ENCODE data around the gene UBAC2. TPM values are rescaled to one million over a fixed set of nuclear protein-coding genes. Genes with fewer than 3 reads are reported as not detected.

The UBAC2 gene
- total RNA-seq, 1 donor from 2014 or later, result 70.8 TPM

DNA sequence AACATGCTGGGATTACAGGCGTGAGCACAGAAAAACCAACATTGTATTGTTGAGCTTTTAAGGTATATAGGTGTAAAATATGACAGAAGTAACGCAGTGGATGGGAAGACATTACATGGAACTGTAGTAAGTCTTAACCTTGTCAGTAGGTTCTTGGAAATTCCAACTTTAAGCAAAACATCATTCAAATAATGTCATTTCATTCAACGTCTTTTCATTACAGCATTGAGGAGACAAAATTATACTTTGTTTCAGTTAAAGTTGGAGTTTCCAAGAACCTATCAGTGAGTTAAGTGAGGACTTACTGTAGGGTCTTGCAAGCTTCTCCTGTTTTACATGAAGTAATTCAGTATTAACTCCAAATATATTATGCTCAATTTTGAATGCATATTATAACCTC lies 133.6 kb downstream of the UBAC2 start:
- Mint-ChIP-seq H3K27ac (ENCODE audit: unreplicated experiment) (no peak overlapping the region), H3K4me1 (ENCODE audit: low read depth) (peaks cover 22% of the 10 kb centered on the region), H3K36me3 (ENCODE audit: low read depth) (peaks cover 9% of the 10 kb centered on the region), H3K4me3 (ENCODE audit: unreplicated experiment) (no peak overlapping the region), H3K27me3 (ENCODE audit: low read depth) (no peaks in the 10 kb centered on the region), H3K9me3 (ENCODE audit: low read depth) (no peaks in the 10 kb centered on the region)
- TF ChIP-seq CTCF (IDR thresholded peaks at IDR 0.05), result no peak
- no peak for DNase-seq (ENCODE audit: low spot score)

DNA sequence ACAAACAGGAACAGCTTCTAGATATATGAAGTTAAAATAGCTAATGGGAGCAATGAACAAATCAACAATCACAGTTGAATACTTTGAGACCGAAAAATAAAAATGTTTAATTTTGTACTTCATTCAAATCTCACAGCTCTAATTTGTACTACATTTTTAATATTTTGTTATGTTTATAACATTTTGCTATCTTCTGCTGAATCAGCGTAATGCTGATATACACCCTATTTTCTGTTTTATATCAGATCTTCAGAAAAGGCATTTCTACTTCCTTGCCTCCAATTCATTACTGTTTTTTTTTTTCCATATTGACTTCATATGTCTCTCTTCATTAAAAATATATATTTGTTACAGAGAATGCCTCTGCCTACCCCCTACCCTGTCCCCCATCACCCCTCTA lies 134.4 kb downstream of the UBAC2 start:
- TF ChIP-seq CTCF (IDR thresholded peaks at IDR 0.05), result no peak
- no peaks in the 10 kb centered on the region for H3K9me3 Mint-ChIP-seq (ENCODE audit: low read depth)
- peaks cover 27% of the 10 kb centered on the region for H3K4me1 Mint-ChIP-seq (ENCODE audit: low read depth)
- no peak overlapping the region for H3K27ac Mint-ChIP-seq (ENCODE audit: unreplicated experiment)
- H3K4me3 Mint-ChIP-seq (ENCODE audit: unreplicated experiment), result no peak overlapping the region
- H3K36me3 Mint-ChIP-seq (ENCODE audit: low read depth), result peaks cover 5% of the 10 kb centered on the region
- no peaks in the 10 kb centered on the region for H3K27me3 Mint-ChIP-seq (ENCODE audit: low read depth)
- DNase-seq (ENCODE audit: low spot score), result no peak

- Mint-ChIP-seq H3K36me3 (ENCODE audit: low read depth) (peaks cover 7% of the 10 kb centered on the region), H3K9me3 (ENCODE audit: low read depth) (no peaks in the 10 kb centered on the region), H3K27me3 (ENCODE audit: low read depth) (no peaks in the 10 kb centered on the region), H3K4me1 (ENCODE audit: low read depth) (peaks cover 29% of the 10 kb centered on the region), H3K4me3 (ENCODE audit: unreplicated experiment) (no peak overlapping the region), H3K27ac (ENCODE audit: unreplicated experiment) (peak overlapping the region; percentile 39)
- no peak for DNase-seq (ENCODE audit: low spot score)
- TF ChIP-seq CTCF (IDR thresholded peaks at IDR 0.05), result no peak
Measured at GRCh38 chr13:99335603-99336002, 134.9 kb downstream of the UBAC2 start.

DNA sequence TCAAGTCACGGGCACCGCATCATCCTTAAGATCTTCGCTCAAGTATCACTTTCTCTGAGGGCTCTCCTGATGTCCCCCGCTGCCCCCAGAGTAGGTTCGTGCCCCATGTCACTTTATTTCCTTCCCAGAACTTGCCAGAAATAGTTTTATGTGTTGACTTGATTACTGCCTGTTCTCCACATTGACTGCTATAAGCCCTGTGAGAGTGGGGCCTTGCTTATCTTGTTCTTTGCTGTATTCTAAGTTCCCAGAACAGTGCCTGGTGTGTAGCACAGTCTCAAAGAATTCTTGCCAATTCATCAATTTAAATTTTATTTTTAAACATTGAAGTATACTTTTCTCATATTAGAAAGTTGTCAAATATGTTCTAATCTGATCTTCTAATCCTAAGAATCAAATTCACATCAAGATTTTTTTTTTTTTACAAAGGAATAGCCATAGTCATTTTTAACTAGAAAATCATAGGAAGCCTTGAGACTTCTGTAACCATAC lies 138.6 kb downstream of the UBAC2 start:
- no peak for DNase-seq (ENCODE audit: low spot score)
- Mint-ChIP-seq H3K36me3 (ENCODE audit: low read depth) (peaks cover 22% of the 10 kb centered on the region), H3K9me3 (ENCODE audit: low read depth) (no peaks in the 10 kb centered on the region), H3K4me1 (ENCODE audit: low read depth) (peaks cover 23% of the 10 kb centered on the region), H3K27me3 (ENCODE audit: low read depth) (no peaks in the 10 kb centered on the region), H3K4me3 (ENCODE audit: unreplicated experiment) (no peak overlapping the region), H3K27ac (ENCODE audit: unreplicated experiment) (no peak overlapping the region)
- TF ChIP-seq CTCF (IDR thresholded peaks at IDR 0.05), result no peak

DNA sequence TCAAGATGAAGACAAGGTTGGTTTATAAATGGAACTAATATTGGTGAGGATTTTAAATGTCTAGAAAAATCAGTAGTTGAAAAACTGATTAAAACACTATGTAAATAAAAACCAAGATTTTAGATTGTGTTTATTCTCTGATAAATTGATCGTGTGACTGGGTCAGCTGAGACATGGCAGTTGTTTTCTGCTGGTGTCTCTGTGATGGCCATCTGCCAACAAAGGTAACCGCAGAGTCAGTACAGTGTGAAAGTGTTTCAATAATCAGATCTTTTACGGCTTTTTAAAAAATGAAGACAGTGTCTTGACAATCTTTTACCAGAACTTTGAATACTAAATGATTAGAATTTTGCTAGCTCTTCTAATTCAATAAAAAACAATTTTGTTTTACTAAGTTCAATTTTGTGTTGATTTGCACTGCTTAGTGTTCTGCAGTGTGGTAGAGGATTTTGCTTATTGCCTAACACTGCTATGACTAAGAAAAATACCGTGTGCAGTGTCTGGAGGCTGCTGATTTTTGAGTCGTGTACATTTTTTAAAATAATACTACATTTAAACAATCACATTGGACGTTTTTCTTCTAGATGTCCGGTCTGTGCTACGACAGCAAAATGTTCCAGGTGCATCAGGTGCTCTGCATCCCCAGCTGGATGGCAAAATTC lies 139.2 kb downstream of the UBAC2 start:
- TF ChIP-seq CTCF (IDR thresholded peaks at IDR 0.05), result no peak
- H3K27ac Mint-ChIP-seq (ENCODE audit: unreplicated experiment), result no peak overlapping the region
- DNase-seq (ENCODE audit: low spot score), result no peak
- peaks cover 24% of the 10 kb centered on the region for H3K36me3 Mint-ChIP-seq (ENCODE audit: low read depth)
- no peaks in the 10 kb centered on the region for H3K27me3 Mint-ChIP-seq (ENCODE audit: low read depth)
- H3K9me3 Mint-ChIP-seq (ENCODE audit: low read depth), result no peaks in the 10 kb centered on the region
- peaks cover 23% of the 10 kb centered on the region for H3K4me1 Mint-ChIP-seq (ENCODE audit: low read depth)
- H3K4me3 Mint-ChIP-seq (ENCODE audit: unreplicated experiment), result no peak overlapping the region
